HG03175 (cell line): ENCODE results near the gene OASL.
"Not testable (repeated sequence)": the region's sequence is repeated elsewhere in the genome, so short reads cannot be mapped to it uniquely, and the experiment has no call there.

ENCODE experiments used
- ATAC-seq: cut with Tn5 transposase; IDR thresholded peaks from one replicate; pipeline ENCODE4 v1.9.1; 2021; ENCODE audit warnings: mild to moderate bottlenecking, moderate library complexity; ENCODE audit not compliant: unreplicated experiment

OASL gene

DNA sequence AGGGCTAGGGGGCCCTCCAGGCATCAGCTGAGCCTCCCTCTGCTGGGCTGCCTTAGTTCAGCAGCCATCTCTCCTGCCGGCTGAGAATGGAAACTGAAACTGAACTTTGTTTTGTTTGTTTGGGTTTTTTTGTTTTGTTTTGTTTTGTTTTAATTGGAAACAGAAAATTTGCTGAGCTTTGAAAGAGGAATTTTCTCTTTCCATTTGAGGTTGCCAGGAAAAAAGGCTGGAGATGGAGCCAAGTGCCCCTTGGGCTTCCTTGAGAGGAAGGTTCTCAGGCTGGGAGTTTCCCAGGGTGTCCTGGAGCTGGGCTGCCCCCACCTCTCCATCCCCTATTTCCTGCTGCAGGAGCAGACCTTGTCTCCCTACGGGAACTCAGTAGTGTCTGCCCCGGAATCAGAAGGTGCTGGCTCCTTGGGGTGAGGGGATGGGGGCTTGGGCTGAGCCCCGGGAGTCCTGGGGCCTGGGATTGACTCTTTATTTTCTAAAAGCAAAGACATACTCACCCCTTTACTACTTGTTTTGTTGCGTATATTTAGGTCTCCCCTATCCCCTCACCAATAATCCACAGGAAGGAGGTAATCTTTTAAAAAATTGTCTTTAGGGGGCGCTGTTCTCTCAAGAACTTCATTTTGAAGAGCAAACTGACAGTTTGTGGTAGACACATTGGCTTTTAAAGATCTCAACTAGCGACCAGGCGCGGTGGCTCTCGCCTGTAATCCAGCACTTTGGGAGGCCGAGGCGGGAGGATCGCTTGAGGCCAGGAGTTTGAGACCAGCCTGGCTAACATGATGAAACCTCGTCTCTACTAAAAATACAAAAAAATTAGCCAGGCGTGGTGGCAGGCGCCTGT is 21.3 kb upstream of the OASL start:
- peak; percentile 90 for ATAC-seq

DNA sequence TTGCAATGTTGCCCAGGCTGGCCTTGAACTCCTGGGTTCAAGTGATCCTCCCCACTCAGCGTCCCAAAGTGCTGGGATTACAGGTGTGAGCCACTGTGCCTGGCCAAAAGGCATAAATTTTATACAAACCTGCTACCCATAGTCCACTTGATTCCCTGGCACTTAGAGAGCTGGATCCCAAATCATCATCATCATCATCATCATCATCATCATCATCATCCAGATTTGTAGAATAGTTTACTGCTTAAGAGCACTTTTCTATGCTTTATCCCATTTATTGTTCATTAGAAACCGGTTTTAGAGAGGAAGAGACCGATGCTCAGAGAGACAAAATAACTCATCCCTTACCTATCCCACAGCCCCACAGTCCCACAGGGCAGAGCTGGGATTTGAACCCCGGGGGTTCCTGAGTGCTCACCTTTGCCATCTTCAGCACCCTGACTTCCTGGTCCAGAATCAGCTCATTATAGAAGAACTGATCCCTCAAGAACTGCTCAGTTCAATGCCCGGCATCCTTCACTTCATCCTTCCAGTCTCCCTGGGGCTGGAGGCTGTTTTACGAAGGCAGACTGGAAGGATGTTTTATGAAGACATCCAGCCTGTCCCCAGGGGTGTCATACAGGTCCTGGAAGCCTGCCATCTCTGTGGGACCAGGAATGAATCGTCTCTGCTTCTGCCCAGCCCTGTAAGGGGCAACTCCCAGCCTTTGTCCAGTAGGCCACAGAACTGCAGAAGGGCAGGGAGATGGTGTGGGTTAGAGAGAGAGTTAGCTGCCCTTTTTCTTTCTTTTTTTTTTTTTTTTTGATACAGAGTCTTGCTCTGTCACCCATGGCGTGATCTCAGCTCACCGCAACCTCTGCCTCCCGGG is 20.2 kb upstream of the OASL start:
- ATAC-seq = peak; percentile 12

DNA sequence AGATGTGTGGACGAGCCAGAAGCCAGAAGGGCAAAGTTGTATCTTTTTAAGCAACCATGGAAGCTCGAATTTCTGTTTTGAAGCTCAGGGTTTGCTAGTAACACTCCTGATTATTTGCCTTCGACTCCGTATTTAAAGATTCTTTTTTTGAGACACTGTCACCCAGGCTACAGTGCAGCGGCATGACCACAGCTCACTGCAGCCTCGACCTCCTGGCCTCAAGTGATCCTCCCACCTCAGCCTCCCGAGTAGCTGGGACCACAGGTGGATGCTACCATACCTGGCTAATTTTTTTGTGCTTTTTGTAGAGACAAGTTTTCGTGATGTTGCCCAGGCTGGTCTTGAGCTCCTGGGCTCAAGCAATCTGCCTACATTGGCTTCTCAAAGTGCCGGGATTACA is 18.7 kb upstream of the OASL start:
- ATAC-seq = no peak

DNA sequence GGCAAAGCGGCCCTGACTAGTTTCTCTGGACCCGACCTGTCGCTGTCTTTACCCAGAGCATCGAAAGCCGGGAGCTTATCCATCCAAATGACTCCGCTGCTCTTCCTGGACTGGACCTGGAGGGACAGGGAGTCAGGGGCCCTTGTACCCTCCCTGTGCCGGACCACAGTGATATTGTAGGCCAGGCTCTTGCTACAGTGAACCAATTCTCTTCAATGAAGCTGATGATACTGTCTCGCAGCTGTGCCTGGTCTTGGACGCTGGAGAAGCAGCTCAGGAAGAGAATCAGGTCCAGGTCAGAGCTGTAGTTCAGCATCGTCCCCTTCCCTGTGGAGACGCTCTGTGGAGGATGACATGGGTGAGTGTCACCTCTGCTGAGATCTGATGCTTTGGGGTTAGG is 14.7 kb upstream of the OASL start:
- no peak for ATAC-seq

DNA sequence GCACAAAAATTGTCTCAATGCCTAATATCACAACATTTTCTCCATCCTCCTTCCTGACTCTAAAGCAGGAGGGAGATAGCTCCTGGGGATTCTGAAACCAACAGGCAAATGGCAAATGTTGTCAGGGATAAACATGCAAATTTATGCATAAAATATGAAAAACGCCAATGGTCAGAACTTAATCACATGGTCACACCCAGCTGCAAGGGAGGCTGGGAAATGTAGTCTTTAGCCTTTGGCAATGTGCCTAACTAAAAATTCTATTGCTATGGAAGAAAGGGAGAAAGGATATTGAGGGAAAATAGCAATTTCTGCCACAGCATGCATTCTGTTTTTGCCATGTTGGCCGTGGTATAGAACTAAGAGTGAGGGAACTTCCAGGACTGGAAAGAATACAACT is 11.7 kb upstream of the OASL start:
- ATAC-seq = no peak

DNA sequence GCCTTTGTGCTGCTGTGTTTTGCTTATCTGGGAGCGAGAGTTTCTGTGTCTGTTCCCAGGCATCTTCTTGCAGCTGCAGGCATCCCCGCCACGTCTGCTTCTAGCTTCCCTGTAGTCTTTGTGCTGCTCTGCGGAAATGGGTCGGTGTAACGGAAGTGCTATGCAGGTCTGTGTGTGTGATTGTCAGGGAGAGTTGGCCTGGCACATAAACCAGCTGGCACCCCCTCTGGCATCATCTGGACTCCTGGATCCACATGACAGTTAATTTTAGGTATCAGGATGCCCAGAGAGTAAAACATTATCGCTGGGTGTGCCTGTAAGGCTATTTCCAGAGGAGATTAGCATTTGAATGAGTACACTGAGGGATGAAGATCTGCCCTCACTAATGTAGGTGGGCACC is 9.4 kb upstream of the OASL start:
- no peak for ATAC-seq

DNA sequence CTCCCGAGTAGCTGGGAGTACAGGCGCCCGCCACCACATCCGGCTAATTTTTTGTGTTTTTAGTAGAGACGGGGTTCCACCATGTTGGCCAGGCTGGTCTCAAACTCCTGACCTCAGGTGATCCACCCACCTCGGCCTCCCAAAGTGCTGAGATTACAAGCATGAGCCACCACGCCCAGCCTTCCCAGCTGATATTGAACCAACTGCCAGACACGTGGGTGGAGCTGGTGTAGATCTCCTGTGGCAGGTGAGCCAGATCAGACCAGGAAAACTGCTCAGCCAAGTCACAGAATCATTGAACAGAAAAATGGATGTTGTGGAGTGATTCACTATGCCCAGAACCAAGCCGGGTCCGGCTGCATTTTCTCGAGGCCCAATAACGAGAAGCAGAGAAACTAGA is 8.4 kb upstream of the OASL start:
- not testable (repeated sequence) for ATAC-seq

DNA sequence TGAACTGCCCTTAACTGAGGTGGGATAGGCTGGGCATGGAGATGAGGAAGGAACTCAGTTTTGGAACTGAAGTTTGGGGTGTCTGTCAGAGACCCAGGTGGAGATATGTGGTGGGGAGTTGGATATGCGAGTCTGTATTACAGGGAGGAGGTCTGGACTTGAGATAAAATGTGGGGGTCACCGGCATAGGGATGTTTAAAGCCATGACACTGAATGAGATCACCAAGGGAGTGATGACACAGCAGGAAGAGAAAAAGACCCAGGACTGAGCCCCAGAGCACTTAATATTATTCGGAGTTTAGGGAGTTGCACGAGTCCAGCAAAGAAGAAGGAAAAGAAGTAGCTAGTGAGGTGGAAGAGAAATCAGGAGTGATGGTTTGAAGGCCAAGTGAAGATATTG is 4.0 kb upstream of the OASL start:
- ATAC-seq = no peak

DNA sequence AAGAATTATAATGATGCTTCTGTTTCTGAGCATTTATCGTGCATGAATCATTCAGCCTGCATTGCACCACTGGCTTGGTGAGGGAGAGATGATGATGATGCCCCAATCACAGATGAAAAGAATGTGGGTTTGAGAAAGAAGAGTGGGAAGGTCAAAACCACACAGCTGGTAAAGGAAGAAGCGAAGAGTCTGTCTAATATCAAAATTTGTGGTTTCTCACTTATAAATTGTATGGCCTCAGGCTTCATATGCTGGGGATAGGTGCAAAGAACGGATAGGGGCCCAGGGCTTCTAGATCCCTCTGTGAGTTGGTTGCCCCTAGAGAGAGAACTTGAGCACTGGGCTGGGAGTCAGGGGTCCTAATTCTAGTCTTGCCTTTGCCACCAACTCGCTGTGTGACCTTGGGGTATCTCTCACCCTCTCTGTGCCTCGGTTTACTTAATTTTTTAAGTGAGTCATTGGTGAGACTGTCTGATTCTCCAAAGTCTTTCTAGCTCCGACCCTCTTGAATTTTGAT is 2.2 kb downstream of the OASL start:
- ATAC-seq = no peak

DNA sequence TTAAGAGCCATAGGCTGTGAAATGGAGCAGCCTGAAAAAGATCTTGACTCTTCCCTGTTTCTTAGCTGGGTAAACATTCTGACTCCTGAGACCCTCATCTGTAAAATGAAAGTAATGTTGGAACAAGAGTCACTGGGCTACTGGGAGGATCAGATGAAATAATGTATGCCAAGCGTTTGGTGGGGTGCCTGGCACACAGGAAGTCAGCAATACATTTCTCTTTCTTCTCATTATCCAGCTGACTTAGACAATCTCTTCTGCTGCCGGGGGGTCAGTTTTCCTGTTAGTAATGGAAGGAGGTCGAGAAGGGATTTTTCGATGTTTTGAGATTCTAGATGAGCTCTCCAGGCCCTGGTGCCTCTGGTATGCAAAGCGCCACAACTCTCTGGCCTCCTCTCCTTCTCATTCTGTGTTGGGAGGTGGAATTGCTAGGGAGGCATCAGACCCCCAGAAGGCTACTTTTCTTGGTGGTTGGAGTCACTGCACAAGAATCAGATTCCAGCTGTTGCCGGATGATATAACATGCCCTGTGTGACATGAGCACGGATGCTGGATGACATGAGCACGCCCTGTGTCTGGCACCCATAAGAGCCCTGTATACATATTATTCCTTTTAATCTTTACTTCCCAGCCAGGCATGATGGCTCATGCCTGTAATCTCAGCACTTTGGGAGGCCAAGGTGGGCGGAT is 4.3 kb downstream of the OASL start:
- ATAC-seq = no peak

DNA sequence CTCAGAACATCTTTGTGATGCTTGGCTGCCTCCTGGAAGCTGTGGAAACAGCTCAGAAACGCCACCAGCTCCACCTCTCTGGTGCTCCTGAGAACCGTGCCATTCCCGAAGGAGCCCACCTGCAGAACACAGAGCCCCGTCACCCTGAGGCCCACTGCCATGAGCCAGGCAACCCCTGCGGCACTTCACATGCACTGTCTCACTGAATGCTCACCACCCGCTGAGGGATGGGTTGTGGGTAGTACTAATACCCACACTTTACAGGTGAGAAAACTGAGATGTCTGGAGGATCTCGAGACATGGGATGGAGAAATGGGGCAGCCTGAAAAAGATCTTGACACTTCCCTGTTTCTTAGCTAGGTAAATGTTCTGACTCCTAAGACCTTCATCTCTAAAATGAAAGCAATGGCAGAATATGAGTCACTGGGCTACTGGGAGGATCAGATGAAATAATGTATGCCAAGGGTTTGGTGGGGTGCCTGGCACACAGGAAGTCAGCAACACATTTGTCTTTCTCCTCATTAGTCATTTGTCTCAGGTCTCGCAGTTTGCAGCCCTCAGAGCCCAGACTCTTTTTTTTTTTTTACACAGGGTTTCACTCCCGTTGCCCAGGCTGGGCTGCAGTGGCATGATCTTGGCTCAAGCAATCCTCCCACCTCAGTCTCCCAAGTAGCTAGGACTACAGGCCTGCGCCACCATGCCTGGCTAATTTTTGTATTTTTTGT is 5.3 kb downstream of the OASL start:
- no peak for ATAC-seq

DNA sequence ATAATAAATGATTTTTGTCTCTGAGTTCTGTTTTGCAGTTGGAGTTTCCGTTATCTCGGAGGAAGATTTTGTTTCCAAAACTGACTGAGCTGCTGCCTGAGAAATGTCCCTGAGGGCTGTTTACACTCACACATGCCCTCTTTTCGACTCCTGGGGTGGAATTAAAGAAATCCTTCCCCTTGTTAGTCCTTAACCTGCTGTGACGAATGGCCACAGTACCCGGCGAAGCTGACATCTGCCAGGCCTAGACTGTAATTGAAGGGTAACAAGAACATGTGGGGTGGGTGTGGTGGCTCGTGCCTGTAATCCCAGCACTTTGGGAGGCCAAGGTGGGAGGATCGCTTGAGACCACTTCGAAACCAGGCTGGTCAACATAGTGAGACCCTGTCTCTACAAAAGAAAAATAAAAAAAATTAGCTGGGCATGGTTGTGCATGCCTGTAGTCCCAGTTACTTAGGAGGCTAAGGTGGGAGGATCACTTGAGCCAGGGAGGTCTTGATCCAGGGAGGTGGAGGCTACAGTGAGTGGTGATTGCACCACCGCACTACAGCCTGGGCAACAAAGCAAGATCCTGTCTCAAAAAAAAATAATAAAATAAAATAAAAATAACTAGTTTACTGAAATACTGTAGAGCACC is 8.4 kb downstream of the OASL start:
- no peak for ATAC-seq

DNA sequence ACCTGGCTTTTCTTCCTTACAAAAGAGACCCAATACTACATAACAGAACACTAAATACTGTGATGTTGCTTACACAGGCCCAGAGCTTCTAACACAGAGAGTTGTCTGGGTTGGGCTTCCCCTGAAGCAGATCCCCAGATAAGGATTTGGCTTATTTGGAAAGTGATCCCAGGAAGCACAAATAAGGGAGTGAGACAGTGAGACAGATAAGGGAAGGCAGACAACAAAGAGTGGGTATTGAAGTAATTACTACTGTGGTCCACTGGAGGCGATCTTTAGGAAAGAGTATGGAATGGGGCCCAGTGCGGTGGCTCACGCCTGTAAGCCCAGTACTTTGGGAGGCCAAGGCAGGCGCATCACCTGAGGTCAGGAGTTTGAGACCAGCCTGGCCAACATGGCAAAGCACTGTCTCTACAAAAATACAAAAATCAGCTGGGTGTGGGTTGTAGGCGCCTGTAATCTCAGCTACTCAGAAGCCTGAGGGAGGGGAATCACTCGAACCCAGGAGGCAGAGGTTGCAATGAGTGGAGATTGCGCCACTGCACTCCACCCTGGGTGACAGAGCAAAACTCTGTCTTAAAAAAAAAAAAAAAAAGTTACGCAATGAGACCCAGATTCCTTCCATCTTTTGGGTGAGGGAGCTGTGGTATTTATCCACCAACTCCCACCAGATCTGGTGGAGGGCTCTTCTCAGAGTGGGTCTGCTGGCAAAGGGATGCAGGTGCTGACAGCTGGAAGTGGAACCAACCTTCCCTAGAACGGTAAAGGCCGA is 12.6 kb downstream of the OASL start:
- ATAC-seq = no peak

DNA sequence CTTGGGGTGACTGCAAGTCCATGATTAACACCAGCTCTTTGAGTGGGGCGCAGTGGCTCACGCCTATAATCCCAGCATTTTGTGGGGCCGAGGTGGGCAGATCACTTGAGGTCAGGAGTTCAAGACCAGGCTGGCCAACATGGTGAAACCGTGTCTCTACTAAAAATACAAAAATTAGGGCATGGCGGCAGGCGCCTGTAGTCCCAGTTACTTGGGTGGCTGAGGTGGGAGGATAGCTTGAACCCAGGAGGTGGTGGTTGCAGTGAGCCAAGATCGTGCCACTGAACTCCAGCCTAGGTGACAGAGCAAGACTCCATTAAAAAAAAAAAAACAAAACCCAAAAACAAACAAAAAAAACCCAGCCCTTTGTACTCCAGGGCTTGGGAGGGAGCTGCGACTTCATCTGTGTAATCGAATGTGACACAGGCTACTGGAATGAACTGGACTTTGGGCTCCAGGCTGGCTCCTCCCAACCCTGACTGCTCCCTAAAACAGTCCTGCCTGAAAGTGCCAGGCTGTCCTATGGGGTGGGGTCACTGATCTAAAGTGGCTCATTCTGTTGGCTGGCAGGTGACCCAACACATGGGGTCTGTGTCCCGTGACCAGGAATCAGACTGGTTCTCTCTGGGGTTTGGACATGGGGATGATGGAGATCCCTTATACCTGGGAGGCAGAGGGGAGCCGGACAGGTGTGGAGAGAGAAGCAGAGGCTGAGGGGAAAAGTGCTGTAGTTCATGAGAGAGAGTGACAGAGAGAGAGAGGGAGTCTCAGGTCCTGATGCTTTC is 13.4 kb downstream of the OASL start:
- no peak for ATAC-seq

DNA sequence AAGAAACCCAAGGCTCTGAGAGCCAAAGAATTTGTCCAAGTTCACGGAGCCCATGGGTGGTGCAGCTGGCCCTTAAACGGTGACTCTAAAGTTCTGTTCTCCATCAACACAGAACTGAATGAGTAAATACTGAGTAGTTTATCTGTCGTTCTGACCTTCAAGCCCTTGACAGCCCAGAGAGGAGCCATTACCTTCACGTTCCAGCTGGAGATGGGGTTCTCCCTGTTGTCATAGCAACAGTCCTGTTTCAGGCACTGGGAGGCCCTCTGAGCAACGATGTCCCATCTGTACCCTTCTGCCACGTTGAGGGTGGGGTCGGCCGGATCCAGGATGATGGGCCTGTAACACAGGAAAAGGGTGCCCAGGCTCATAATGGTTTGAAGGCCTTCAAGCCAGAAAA is 15.2 kb downstream of the OASL start:
- no peak for ATAC-seq

DNA sequence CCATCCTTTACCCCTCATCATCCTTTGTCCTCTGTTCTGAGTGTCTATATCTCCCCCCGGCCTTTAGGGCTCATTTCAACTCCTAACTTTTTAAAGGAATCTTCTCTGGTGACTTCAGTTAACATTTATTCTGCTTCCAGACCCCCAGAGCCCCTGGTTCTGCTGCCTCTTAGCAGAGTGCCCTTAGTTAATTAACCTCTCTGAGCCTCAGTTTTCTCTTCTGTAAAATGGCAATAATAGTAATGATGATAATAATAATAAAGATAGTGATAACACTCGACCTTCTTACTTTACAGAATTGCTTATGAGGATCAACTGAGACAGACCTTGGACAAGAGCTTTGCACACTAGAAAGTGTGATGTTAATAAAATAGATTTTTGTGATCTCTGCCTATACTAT is 16.3 kb downstream of the OASL start:
- no peak for ATAC-seq

DNA sequence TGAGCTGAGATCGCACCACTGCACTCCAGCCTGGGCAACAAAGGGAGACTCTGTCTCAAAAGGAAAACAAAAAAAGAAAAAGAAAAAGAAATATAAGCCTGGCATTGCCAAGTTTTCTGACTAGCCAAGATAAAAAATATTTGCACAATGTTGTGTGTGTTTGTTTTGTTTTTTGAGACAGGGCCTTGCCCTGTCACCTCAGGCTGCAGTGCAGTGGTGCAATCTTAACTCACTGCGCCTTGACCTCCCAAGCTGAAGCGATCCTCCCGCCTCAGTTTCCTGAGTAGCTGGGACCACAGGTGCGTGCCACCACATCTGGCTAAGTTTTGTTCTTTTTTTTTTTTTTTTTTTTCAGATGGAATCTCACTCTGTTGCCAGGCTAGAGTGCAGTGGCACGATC is 17.3 kb downstream of the OASL start:
- no peak for ATAC-seq

DNA sequence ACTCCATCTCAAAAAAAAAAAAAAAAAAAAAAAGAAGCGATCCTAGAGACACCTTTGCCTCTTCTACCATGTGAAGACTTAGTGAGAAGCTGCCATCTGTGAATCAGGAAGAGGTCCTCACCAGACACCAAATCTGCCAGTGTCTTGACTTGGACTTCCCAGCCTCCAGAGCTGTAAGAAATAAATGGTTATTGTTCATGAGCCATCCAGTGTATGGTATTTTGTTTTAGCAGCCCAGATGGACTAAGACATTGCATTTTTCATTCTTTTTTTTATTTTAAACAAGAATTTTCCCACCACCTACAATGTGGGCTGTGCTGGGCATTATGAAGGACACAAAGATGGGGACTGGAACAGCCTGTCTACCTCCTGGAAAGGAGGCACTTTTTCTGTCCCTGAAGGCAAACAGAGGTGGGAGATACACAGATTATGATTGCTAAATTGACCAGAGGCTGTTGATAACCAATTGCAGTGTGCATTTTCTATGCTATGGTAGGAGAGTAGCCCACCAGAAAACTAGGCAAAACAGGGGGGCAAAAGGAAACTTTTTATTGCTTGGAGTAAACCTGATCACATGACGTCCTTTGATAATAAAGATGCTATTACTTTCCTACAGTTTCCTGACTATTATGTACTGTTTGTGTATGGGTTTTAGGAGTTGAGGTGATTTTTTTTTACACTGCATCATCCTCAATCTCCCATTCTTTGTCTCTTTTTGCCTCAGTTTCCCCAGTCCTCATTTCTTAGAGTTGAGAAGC is 20.0 kb downstream of the OASL start:
- ATAC-seq = no peak
